ENCODE data around the gene DIAPH2. TPM values are rescaled to one million over a fixed set of nuclear protein-coding genes. Genes with fewer than 3 reads are reported as not detected.
"Not testable (repeated sequence)": the region's sequence is repeated elsewhere in the genome, so short reads cannot be mapped to it uniquely, and the experiment has no call there.

DIAPH2 gene
- polyA plus RNA-seq, 3 donors, result 7.7 to 10.0 (median 8.4) TPM

- DNase-seq (ENCODE audit: low read depth in 3 of 3, low spot score in 2 of 3), result no peak
Measured at GRCh38 chrX:96807318-96807717, 122.7 kb downstream of the DIAPH2 start.

GRCh38 chrX:96820935-96821334 lies 136.3 kb downstream of the DIAPH2 start:
- DNase-seq (ENCODE audit: low read depth in 3 of 3, low spot score in 2 of 3), result no peak

- no peak for DNase-seq (ENCODE audit: low read depth in 3 of 3, low spot score in 2 of 3)
Measured at GRCh38 chrX:96824166-96824565, 139.5 kb downstream of the DIAPH2 start.

GRCh38 chrX:96833333-96833732 lies 148.7 kb downstream of the DIAPH2 start:
- no peak for DNase-seq (ENCODE audit: low read depth in 3 of 3, low spot score in 2 of 3)

- DNase-seq (ENCODE audit: low read depth in 3 of 3, low spot score in 2 of 3), result no peak
Measured at GRCh38 chrX:96834137-96834536, 149.5 kb downstream of the DIAPH2 start.

GRCh38 chrX:96835660-96836289 lies 151.1 kb downstream of the DIAPH2 start:
- no peak for DNase-seq (ENCODE audit: low read depth in 3 of 3, low spot score in 2 of 3)

GRCh38 chrX:96837808-96838207 lies 153.2 kb downstream of the DIAPH2 start:
- no peak for DNase-seq (ENCODE audit: low read depth in 3 of 3, low spot score in 2 of 3)

- DNase-seq (ENCODE audit: low read depth in 3 of 3, low spot score in 2 of 3), result no peak
Measured at GRCh38 chrX:96838537-96838936, 153.9 kb downstream of the DIAPH2 start.

- no peak for DNase-seq (ENCODE audit: low read depth in 3 of 3, low spot score in 2 of 3)
Measured at GRCh38 chrX:96841325-96841724, 156.7 kb downstream of the DIAPH2 start.

GRCh38 chrX:96841866-96842265 lies 157.2 kb downstream of the DIAPH2 start:
- DNase-seq (ENCODE audit: low read depth in 3 of 3, low spot score in 2 of 3), result not testable (repeated sequence)

GRCh38 chrX:96843566-96843965 lies 158.9 kb downstream of the DIAPH2 start:
- DNase-seq (ENCODE audit: low read depth in 3 of 3, low spot score in 2 of 3), result peak in 1 of 3 donors; percentile 2

- DNase-seq (ENCODE audit: low read depth in 3 of 3, low spot score in 2 of 3), result no peak
Measured at GRCh38 chrX:96846841-96847240, 162.2 kb downstream of the DIAPH2 start.

- DNase-seq (ENCODE audit: low read depth in 3 of 3, low spot score in 2 of 3), result not testable (repeated sequence)
Measured at GRCh38 chrX:96859422-96859821, 174.8 kb downstream of the DIAPH2 start.

GRCh38 chrX:96861218-96861617 lies 176.6 kb downstream of the DIAPH2 start:
- no peak for DNase-seq (ENCODE audit: low read depth in 3 of 3, low spot score in 2 of 3)

GRCh38 chrX:96861661-96862060 lies 177.0 kb downstream of the DIAPH2 start:
- DNase-seq (ENCODE audit: low read depth in 3 of 3, low spot score in 2 of 3), result no peak

GRCh38 chrX:96883608-96884007 lies 199.0 kb downstream of the DIAPH2 start, which contains the start of gene RPA4:
Gene RPA4 (plus strand): TSS chrX:96883908. CDS start chrX:96884311, 403 bp downstream.
- DNase-seq (ENCODE audit: low read depth in 3 of 3, low spot score in 2 of 3), result no peak

- no peak for DNase-seq (ENCODE audit: low read depth in 3 of 3, low spot score in 2 of 3)
Measured at GRCh38 chrX:96884027-96884426, 199.4 kb downstream of the DIAPH2 start.

GRCh38 chrX:96889726-96890125 lies 205.1 kb downstream of the DIAPH2 start:
- DNase-seq (ENCODE audit: low read depth in 3 of 3, low spot score in 2 of 3), result no peak

- no peak for DNase-seq (ENCODE audit: low read depth in 3 of 3, low spot score in 2 of 3)
Measured at GRCh38 chrX:96906741-96907140, 222.1 kb downstream of the DIAPH2 start.

- no peak for DNase-seq (ENCODE audit: low read depth in 3 of 3, low spot score in 2 of 3)
Measured at GRCh38 chrX:96907516-96908272, 223.1 kb downstream of the DIAPH2 start.

- DNase-seq (ENCODE audit: low read depth in 3 of 3, low spot score in 2 of 3), result no peak
Measured at GRCh38 chrX:96909291-96909690, 224.6 kb downstream of the DIAPH2 start.

- DNase-seq (ENCODE audit: low read depth in 3 of 3, low spot score in 2 of 3), result no peak
Measured at GRCh38 chrX:96918864-96919263, 234.2 kb downstream of the DIAPH2 start.

Measured in right renal cortex interstitium (tissue), 3 donors.